HepG2 (cell line): ENCODE measurements around the gene SIK3. TPM values are rescaled to one million over a fixed set of nuclear protein-coding genes. Genes with fewer than 3 reads are reported as not detected.

Source experiments
- DDIT3 ChIP-seq: sonication (generic); formaldehyde crosslinking; IDR thresholded peaks from 2 replicates; pipeline ENCODE4 v1.4.0; 2020; ENCODE audit warnings: mild to moderate bottlenecking, missing genetic modification reagents
- KDM5A ChIP-seq: fragments of 200-600 bp; sonication (generic); IDR thresholded peaks from 2 replicates; pipeline ENCODE4 v1.7.0; 2018; ENCODE audit warnings: antibody characterized with exemption, mild to moderate bottlenecking, low read length, borderline replicate concordance
- PHF5A ChIP-seq: IDR thresholded peaks from one replicate; pipeline ENCODE4 v1.6.1; 2018; ENCODE audit warnings: low read depth, missing genetic modification reagents; ENCODE audit not compliant: unreplicated experiment
- PHF8 ChIP-seq: sonication (generic); formaldehyde crosslinking; IDR thresholded peaks from 2 replicates; pipeline ENCODE4 v1.5.0; 2020; ENCODE audit warnings: missing genetic modification reagents
- PRPF4 ChIP-seq: fragments of 200-400 bp; formaldehyde crosslinking; IDR thresholded peaks from 2 replicates; pipeline ENCODE4 v1.6.1; 2016; ENCODE audit warnings: low read length, low read depth; ENCODE audit not compliant: poor library complexity, severe bottlenecking
- RXRA ChIP-seq: sonication (generic); formaldehyde crosslinking; IDR thresholded peaks from 2 replicates; pipeline ENCODE4 v1.5.1; 2020; ENCODE audit warnings: missing genetic modification reagents
- SIX1 ChIP-seq: sonication (generic); formaldehyde crosslinking; IDR thresholded peaks from 2 replicates; pipeline ENCODE4 v1.4.0; 2020; ENCODE audit warnings: missing genetic modification reagents, borderline replicate concordance
- SKI ChIP-seq: fragments of 450-650 bp; IDR thresholded peaks from one replicate; pipeline ENCODE4 v1.6.1; 2018; ENCODE audit warnings: mild to moderate bottlenecking; ENCODE audit not compliant: partially characterized antibody
- TSC22D2 ChIP-seq: sonication (generic); formaldehyde crosslinking; IDR thresholded peaks from 2 replicates; pipeline ENCODE4 v1.5.1; 2020; ENCODE audit warnings: missing genetic modification reagents, mild to moderate bottlenecking, borderline replicate concordance
- ZBTB3 ChIP-seq: sonication (generic); formaldehyde crosslinking; IDR thresholded peaks from 2 replicates; pipeline ENCODE4 v1.4.0; 2020; ENCODE audit warnings: low read depth, mild to moderate bottlenecking, moderate library complexity, missing genetic modification reagents, borderline replicate concordance
- ZGPAT ChIP-seq: IDR thresholded peaks from 2 replicates; pipeline ENCODE4 v1.6.1; 2016; ENCODE audit warnings: mild to moderate bottlenecking
- ZNF274 ChIP-seq: sonication (generic); formaldehyde crosslinking; IDR thresholded peaks from 2 replicates; pipeline ENCODE4 v1.5.1; 2020; ENCODE audit warnings: mild to moderate bottlenecking, missing genetic modification reagents
- ZNF333 ChIP-seq: sonication (generic); formaldehyde crosslinking; IDR thresholded peaks from 2 replicates; pipeline ENCODE4 v1.4.0; 2020; ENCODE audit warnings: mild to moderate bottlenecking, missing genetic modification reagents, borderline replicate concordance
- ZNF713 ChIP-seq: sonication (generic); formaldehyde crosslinking; IDR thresholded peaks from 2 replicates; pipeline ENCODE4 v1.4.0; 2020; ENCODE audit warnings: mild to moderate bottlenecking, missing genetic modification reagents
- ZNF768 ChIP-seq: sonication (generic); formaldehyde crosslinking; IDR thresholded peaks from 2 replicates; pipeline ENCODE4 v1.4.0; 2020; ENCODE audit warnings: missing genetic modification reagents
- ZNF772 ChIP-seq: sonication (generic); formaldehyde crosslinking; IDR thresholded peaks from 2 replicates; pipeline ENCODE4 v1.5.0; 2020; ENCODE audit warnings: mild to moderate bottlenecking, missing genetic modification reagents
- ZNF776 ChIP-seq: sonication (generic); formaldehyde crosslinking; IDR thresholded peaks from 2 replicates; pipeline ENCODE4 v1.4.0; 2020; ENCODE audit warnings: mild to moderate bottlenecking, missing genetic modification reagents
- ZNF777 ChIP-seq: sonication (generic); formaldehyde crosslinking; IDR thresholded peaks from 2 replicates; pipeline ENCODE4 v1.4.0; 2020; ENCODE audit warnings: missing genetic modification reagents
- polyA plus RNA-seq, 8 experiments: library from polyadenylated mRNA; depleted of rRNA in 3 of 8; stranded (reverse) in 7 of 8; unstranded in 1 of 8; fragments of >200 nt; fragmentation: Illumina TruSeq in 4 of 8; extraction: Trizol in 4 of 8; gene quantifications; 2 replicates each; pipeline versions ENCODE4 v1.2.1 to v1.2.3, GENCODE V29; 2011 to 2016; ENCODE audit warnings: low read depth in 4 of 8, missing spikeins in 1 of 8, mixed read lengths in 1 of 8; ENCODE audit not compliant: insufficient read depth in 1 of 8
- total RNA-seq, 5 experiments: library from RNA; depleted of rRNA; stranded (reverse); fragments of >200 nt; fragmentation: Illumina TruSeq; extraction: Trizol; gene quantifications; 2 replicates each; pipeline ENCODE4 v1.2.3, GENCODE V29; 2016; ENCODE audit warnings: low read depth in 1 of 5
- TF ChIP-seq, protein P1 (sequence below): sonication (generic); formaldehyde crosslinking; IDR thresholded peaks from 2 replicates; pipeline ENCODE4 v1.4.0; 2020; ENCODE audit warnings: low read depth, mild to moderate bottlenecking, missing genetic modification reagents
- TF ChIP-seq, protein P2 (sequence below), 2 experiments: IDR thresholded peaks; 2 replicates each; pipeline ENCODE4 v1.6.1; 2011 to 2012; ENCODE audit warnings: low read length in 2 of 2, borderline replicate concordance in 1 of 2, low read depth in 1 of 2, mild to moderate bottlenecking in 1 of 2, moderate library complexity in 1 of 2

SIK3 gene
- total and polyA plus RNA-seq, 2 of the 13 experiments (the other 11 are each of a cell fraction or from before 2014, with no cell fraction given), result 5.7 to 9.8 TPM

DNA sequence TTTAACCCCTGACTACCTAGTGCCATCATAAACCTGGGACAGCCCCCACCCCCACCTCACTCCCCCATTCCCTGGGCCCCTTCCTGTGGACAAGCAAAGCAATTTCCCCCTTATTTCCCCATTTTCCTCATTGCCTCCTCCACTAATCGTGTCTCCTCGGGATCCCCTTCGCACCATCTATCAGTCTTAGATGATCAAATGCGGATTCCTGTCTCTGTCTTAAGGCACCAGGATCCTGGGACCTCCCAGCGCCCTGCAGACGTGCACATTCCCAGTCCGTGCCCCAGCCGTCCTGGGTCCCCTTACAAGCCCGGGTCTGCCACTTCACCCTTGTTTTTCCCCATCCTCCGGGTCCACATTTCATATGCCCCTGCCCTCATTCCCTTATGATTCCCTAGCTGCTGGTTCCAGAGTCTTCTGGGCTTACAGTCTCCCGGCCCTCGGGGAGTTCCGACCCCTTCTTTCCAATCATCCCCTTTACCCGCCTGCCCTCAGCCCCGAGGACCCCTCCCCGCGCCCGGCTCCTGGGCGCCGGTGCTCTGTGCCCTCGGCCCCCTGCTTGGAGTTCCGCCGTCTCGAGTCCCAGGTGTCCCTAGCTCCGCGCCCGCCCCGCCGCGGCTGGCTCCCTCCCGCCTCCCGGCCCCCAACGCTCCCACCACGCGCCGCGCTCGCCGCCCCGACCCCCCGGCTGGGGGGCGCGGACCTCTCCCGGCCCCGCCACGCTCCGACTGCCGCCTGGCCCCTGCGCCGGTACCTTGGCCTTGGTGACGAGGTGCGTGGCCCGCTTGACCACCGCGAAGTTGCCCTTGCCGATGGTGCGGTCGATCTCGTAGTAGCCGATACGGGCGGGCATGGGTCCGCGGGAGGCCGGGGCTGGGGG is 599 bp downstream of the SIK3 start (continued):
- TF ChIP-seq ZNF776, result no peak; the same call in 1 of the 2 replicates
- no peak for TF ChIP-seq TSC22D2 (CRISPR knock-in tag)
- TF ChIP-seq, protein P1, sequence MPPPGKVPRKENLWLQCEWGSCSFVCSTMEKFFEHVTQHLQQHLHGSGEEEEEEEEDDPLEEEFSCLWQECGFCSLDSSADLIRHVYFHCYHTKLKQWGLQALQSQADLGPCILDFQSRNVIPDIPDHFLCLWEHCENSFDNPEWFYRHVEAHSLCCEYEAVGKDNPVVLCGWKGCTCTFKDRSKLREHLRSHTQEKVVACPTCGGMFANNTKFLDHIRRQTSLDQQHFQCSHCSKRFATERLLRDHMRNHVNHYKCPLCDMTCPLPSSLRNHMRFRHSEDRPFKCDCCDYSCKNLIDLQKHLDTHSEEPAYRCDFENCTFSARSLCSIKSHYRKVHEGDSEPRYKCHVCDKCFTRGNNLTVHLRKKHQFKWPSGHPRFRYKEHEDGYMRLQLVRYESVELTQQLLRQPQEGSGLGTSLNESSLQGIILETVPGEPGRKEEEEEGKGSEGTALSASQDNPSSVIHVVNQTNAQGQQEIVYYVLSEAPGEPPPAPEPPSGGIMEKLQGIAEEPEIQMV, result no peak
- no peak for TF ChIP-seq SKI
- 0 out of 2 replicates have a peak, but pooled peaks have one; percentile 18 for TF ChIP-seq ZNF772 (CRISPR knock-in tag)
- TF ChIP-seq ZNF777 (CRISPR knock-in tag), result peak; percentile 14; the same call in 1 of the 2 replicates
- TF ChIP-seq SIX1 (CRISPR knock-in tag), result no peak
- no peak for TF ChIP-seq ZNF274 (CRISPR knock-in tag)
- no peak for TF ChIP-seq PRPF4
- TF ChIP-seq ZNF713, result 0 out of 2 replicates have a peak, but pooled peaks have one; percentile 14
- TF ChIP-seq DDIT3 (CRISPR knock-in tag), result no peak
- TF ChIP-seq ZNF768, result no peak
- TF ChIP-seq ZGPAT (CRISPR knock-in tag), result no peak
- no peak for TF ChIP-seq RXRA (CRISPR knock-in tag)
- no peak for TF ChIP-seq ZNF333 (CRISPR knock-in tag)
- TF ChIP-seq ZBTB3 (CRISPR knock-in tag), result no peak
- no peak for TF ChIP-seq PHF5A (CRISPR knock-in tag)
- peak; percentile 4; the same call in 1 of the 2 replicates for TF ChIP-seq KDM5A
- peak; percentile 38; the same call in 1 of the 2 replicates for TF ChIP-seq PHF8
- TF ChIP-seq, protein P2, sequence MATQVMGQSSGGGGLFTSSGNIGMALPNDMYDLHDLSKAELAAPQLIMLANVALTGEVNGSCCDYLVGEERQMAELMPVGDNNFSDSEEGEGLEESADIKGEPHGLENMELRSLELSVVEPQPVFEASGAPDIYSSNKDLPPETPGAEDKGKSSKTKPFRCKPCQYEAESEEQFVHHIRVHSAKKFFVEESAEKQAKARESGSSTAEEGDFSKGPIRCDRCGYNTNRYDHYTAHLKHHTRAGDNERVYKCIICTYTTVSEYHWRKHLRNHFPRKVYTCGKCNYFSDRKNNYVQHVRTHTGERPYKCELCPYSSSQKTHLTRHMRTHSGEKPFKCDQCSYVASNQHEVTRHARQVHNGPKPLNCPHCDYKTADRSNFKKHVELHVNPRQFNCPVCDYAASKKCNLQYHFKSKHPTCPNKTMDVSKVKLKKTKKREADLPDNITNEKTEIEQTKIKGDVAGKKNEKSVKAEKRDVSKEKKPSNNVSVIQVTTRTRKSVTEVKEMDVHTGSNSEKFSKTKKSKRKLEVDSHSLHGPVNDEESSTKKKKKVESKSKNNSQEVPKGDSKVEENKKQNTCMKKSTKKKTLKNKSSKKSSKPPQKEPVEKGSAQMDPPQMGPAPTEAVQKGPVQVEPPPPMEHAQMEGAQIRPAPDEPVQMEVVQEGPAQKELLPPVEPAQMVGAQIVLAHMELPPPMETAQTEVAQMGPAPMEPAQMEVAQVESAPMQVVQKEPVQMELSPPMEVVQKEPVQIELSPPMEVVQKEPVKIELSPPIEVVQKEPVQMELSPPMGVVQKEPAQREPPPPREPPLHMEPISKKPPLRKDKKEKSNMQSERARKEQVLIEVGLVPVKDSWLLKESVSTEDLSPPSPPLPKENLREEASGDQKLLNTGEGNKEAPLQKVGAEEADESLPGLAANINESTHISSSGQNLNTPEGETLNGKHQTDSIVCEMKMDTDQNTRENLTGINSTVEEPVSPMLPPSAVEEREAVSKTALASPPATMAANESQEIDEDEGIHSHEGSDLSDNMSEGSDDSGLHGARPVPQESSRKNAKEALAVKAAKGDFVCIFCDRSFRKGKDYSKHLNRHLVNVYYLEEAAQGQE (IDR thresholded peaks at IDR 0.05; ENCODE audit: borderline replicate concordance in 1 of 2, low read depth in 1 of 2, low read length in 2 of 2), result no peak
